ENCODE data around the gene GALNT18.

DNA sequence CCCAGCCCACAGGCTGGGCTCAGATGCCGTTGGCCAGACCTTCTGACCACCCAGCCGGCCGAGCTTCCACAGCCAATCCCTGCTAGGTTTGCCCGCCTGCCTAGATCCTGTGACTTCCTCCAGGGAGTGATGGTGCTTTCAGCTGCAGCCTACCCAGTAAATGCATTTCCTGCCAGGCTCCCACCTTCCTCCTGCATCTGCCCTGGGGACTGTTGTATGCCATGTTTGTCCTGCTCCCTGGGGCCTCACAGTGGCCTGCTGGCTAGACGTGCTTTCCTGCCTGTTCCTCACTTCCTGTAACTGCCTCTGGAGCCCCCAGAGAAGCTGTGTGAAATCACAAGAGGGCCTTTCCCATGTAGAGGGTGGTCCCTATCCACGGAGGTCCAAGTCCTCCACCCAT is 86.2 kb downstream of the GALNT18 start:
- no peak for TF ChIP-seq ESRRG (CRISPR knock-in tag; IDR thresholded peaks at IDR 0.05)
- TF ChIP-seq ZNF70 (CRISPR knock-in tag; IDR thresholded peaks at IDR 0.05): no peak

Data from SK-N-SH treated with all-trans-retinoic acid at 6 μM for 48 hours (cell line).